C4-2B (cell line): ENCODE results near the gene SNAPC2.
A peak's percentile ranks its signal among the peaks of the same experiment; 100 is the strongest.

Experiments used
- H3K27ac ChIP-seq: fragments of 450-650 bp; 2 replicates; pipeline ENCODE4 v1.5.1; 2017
- ZFX ChIP-seq: fragments of 450-650 bp; IDR thresholded peaks from 2 replicates; pipeline ENCODE4 v1.6.1; 2017
- TF ChIP-seq, protein P1 (sequence below): fragments of 450-650 bp; conservative IDR thresholded peaks from 2 replicates; pipeline ENCODE4 v1.5.1; 2017; ENCODE audit warnings: mild to moderate bottlenecking

The SNAPC2 gene

DNA sequence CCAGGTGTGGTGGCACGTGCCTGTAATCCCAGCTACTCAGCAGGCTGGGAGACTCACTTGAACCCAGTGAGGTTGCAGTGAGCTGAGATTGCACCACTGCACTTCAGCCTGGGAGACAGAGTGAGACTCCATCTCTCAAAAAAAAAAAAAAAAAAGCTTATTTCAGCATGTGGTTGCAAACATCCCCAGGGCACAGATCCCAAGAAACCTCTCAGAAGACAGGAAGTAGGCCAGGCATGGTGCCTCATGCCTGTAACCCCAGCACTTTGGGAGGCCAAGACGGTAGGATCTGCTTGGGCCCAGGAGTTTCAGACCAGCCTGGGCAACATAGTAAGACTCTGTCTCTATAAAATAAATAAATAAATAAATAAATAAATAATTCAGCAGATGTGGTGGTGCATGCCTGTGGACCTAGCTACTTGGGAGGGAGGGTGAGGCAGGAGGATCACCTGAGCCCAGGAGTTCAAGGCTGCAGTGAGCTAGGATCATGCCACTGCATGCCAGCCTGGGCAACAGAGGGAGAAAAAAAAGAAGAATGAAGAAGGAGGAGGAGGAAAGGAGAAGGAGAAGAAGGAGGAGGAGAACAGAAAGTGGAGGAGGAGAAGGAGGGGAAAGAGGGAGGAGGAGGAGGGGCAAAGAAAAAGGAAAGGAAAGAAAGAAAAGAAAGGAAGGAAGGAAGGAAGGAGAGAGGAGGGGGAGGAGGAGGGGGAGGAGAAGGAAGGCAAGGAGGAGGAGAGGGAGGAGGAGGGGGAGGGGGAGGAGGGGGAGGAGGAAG lies 36.2 kb upstream of the SNAPC2 start:
- TF ChIP-seq, protein P1, sequence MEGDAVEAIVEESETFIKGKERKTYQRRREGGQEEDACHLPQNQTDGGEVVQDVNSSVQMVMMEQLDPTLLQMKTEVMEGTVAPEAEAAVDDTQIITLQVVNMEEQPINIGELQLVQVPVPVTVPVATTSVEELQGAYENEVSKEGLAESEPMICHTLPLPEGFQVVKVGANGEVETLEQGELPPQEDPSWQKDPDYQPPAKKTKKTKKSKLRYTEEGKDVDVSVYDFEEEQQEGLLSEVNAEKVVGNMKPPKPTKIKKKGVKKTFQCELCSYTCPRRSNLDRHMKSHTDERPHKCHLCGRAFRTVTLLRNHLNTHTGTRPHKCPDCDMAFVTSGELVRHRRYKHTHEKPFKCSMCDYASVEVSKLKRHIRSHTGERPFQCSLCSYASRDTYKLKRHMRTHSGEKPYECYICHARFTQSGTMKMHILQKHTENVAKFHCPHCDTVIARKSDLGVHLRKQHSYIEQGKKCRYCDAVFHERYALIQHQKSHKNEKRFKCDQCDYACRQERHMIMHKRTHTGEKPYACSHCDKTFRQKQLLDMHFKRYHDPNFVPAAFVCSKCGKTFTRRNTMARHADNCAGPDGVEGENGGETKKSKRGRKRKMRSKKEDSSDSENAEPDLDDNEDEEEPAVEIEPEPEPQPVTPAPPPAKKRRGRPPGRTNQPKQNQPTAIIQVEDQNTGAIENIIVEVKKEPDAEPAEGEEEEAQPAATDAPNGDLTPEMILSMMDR: no peak
- TF ChIP-seq ZFX: no peak
- H3K27ac ChIP-seq: no peak overlapping the region

DNA sequence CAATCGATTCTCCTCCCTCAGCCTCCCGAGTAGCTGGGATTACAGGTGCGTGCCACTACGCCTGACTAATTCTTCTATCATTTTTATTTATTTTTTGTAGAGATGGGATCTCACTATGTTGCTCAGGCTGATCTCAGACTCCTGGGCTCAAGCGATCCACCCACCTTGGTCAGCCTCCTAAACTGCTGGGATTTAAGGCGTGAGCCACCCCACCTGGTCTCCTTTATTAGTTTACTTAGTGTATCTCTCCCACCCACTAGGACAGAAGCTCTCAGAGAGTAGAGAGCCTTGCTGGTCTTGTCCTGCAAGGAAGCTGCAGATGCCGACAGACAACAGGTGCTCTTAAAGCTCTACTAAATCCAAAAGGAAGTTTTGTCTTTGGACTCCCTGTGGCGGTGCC lies 34.3 kb upstream of the SNAPC2 start:
- TF ChIP-seq, protein P1: no peak
- no peak for TF ChIP-seq ZFX
- no peak overlapping the region for H3K27ac ChIP-seq

DNA sequence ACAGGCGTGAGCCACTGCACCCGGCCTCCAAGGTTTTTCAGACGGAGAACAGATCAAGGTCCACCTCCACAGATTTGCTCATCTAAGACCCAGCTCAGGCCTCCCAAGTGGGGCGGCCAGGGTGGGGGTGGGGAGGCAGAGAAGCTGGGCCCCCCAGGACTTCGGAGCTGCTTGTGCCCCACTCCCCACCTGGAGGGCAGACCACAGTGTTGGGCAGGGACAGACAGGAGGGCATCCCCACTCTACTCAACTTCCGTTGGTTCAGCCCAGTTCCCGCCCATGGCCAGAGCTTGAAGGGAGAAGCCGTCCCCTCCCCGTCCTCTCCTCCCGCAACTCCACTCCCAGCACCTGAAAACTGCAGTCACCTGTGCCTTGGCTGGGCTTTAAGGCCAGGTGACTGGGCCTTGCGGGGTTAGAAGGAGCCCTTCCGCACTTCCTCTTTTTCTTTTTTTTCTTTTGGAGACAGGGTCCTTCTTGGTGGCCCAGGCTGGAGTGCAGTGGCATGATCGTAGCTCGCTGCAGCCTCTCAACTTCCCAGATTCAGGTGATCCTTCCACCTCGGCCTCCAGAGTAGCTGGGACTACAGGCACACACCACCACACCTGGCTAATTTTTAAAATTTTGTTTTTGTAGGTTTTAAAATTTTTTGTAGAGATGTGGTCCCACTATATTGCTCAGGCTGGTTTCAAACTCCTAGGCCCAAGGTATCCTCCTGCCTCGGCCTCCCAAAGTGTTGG lies 32.6 kb upstream of the SNAPC2 start:
- peak overlapping the region; percentile 71 for H3K27ac ChIP-seq
- TF ChIP-seq ZFX: no peak
- TF ChIP-seq, protein P1: no peak

DNA sequence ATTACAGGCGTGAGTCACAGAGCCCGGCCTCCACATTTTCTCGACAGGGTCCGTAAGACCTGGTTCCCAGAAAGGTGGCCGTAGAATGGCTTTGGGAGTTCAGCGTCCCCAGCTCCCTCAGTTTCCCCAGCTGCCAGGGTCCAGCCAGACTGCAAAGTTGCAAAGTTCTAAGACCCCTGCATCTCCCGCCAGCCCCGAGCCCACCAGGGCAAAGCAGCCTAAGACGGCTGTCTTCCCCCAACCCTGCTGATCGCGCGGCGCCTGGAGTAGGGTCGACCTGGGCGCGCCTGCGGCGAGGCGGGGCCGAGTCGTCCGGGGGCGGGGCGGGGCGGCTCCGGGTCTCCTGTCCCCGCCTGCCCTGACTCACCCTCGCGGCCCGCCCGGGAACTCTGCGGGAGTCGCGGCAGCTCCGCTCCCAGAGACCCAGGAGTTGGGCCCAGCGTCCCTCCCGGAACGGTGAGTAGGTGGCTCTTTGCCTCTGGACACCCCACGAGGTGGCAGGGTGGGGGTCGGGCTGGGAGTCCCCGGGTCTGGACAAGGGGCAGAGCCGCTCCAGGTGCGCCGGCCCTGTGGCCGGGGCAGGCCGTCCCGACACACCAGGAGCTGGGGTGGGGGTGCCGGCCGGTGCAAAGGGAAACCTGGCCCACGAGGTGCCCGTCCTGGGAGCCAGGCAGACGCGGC lies 31.9 kb upstream of the SNAPC2 start, which contains the start of gene LRRC8E:
Gene LRRC8E (plus strand): TSS at position 366 of the 681 bp plus-strand sequence. CDS start 7,094 bp downstream, outside the sequence.
- peak; percentile 79; the same call in 1 of the 2 replicates for TF ChIP-seq ZFX
- TF ChIP-seq, protein P1: no peak
- H3K27ac ChIP-seq: peak within 1 kb of the TSS; percentile 71

DNA sequence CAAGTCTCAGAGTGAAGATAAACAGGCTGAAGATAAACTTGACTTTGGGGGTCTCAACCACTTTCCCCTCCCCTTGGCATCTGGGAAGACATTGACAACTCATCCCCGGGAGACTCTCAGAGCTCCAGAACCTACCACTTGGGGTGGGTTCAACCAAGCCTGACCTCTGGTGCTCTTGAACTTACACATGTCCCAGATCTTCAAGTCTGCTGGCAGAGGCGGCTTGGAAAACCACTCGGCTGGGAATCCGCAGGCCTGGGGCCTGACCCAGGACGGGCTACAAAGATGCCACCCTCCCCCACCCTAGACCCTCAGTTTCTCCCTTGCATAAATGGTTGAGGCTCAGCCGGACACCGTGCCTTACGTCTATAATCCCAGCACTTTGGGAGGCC lies 31.3 kb upstream of the SNAPC2 start:
- peak overlapping the region; percentile 71 for H3K27ac ChIP-seq

DNA sequence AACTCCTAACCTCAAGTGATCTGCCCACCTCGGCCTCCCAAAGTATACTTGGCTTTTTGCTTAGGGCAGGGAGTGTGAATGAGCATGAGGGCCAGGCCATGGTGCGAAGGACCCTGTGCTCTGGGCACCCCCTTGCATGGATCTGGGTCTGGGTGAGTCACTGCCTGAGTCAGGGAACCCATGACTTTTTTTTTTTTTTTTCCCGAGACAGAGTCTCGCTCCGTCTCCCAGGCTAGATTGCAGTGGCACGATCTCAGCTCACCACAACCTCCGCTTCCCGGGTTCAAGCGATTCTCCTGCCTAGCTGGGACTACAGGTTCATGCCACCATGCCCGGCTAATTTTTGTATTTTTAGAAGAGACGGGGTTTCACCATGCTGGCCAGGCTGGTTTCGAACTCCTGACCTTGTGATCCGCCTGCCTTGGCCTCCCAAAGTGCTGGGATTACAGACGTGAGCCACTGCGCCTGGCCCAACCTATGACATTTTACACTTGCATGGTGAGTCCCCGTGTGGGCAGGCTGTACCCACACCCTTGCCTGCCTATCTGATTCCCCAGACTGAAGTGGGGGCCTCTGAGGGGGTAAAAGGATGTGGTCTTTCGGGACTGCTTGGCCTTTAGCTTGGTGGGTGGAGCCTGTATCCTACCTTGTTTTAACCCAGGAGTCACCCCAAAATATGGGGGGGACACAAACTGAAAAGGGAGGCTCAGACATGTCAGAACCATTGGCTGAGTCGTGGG lies 26.6 kb upstream of the SNAPC2 start:
- peak overlapping the region; percentile 78 for H3K27ac ChIP-seq

More for the DNA sequence above, 31.3 kb upstream of the SNAPC2 start:
- TF ChIP-seq, protein P1: no peak
- TF ChIP-seq ZFX: no peak

DNA sequence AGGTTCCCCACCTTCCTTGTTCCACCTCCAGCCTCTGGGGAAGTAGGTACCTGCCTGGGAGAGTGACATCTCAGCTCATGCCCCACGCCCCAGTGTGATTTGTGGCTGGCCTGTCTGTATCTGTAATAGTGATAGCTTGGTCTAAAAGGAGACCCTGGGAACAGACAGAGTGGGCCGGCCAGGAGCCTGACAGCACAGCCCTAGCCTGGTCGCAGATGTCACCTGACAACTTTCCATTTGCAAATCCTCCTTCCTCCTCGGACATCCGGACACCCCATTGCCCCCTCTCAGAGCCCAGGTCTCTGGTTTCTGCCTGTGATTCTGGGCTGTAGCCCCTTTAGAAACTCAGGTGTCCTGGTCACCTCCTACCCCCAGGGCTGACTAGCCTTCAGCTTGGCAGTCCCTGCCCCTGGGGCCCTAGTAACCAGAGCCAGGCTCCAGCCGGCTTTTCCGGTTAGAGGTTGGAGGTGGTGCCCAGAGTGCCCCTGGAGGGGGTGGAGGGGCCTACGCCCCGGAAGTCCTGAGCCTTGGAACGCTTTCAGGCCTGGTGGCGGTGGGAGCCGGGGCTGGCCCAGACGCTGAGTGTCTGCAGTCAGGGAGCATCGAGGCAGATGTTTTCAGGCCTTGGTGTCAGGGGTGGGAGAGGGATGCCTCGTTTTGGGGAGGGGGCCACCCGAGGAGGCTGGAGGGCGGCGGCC lies 25.4 kb upstream of the SNAPC2 start:
- H3K27ac ChIP-seq: peak overlapping the region; percentile 78
- TF ChIP-seq ZFX: no peak
- TF ChIP-seq, protein P1: no peak
